ENCODE data around the gene CTR9. TPM values are rescaled to one million over a fixed set of nuclear protein-coding genes. Genes with fewer than 3 reads are reported as not detected.

Gene CTR9
- total RNA-seq, 4 donors from 2014 or later = 20.9 to 28.8 (median 23.7) TPM

DNA sequence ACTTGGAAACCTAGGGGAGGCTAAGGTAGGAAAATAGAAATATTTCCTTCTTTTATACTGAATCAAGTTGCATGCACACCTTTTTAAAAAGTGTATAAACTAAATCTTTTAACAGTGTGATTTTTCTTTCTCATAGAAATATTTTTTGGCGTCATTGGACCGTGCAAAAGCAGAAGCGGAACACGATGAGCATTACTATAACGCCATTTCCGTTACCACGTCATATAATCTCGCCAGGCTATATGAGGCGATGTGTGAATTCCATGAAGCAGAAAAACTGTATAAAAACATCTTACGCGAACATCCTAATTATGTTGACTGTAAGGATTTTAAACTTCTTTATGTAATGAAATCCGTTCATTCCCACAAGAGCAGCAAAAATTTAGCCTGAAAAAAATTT lies 13.4 kb downstream of the CTR9 start:
- DNase-seq (ENCODE audit: low spot score) = no peak
- no peak for ATAC-seq (ENCODE audit: low FRiP score)

GRCh38 chr11:10770626-10771254 lies 19.7 kb downstream of the CTR9 start:
- DNase-seq (ENCODE audit: low spot score) (peak; percentile 37), ATAC-seq (ENCODE audit: low FRiP score) (no peak)
- TF ChIP-seq, protein P1, sequence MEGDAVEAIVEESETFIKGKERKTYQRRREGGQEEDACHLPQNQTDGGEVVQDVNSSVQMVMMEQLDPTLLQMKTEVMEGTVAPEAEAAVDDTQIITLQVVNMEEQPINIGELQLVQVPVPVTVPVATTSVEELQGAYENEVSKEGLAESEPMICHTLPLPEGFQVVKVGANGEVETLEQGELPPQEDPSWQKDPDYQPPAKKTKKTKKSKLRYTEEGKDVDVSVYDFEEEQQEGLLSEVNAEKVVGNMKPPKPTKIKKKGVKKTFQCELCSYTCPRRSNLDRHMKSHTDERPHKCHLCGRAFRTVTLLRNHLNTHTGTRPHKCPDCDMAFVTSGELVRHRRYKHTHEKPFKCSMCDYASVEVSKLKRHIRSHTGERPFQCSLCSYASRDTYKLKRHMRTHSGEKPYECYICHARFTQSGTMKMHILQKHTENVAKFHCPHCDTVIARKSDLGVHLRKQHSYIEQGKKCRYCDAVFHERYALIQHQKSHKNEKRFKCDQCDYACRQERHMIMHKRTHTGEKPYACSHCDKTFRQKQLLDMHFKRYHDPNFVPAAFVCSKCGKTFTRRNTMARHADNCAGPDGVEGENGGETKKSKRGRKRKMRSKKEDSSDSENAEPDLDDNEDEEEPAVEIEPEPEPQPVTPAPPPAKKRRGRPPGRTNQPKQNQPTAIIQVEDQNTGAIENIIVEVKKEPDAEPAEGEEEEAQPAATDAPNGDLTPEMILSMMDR (IDR thresholded peaks at IDR 0.05) = no peak

More for the DNA sequence above, 13.4 kb downstream of the CTR9 start:
- TF ChIP-seq, protein P1 (IDR thresholded peaks at IDR 0.05) = no peak

GRCh38 chr11:10771457-10771856 lies 20.4 kb downstream of the CTR9 start:
- ATAC-seq (ENCODE audit: low FRiP score) = no peak
- no peak for DNase-seq (ENCODE audit: low spot score)
- TF ChIP-seq, protein P1 (IDR thresholded peaks at IDR 0.05) = no peak

DNA sequence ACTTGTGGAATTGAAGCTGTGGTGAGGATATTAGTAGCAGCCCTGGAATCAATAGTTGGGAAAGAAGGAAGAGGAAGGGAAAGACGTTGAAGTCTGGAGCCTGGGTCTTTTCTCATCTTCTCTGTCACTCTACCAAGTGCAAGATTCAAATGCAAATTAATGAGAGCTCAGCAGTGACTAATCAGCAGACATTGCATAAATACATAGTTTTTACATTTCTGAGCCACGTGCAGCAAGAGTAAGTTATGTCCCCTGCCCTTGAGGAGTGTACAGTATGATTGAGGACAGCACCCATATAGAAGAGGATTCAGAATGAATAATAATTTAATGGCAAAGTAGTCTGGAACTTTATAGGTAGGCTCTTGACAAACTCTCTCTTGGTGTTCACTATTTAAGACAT lies 23.8 kb downstream of the CTR9 start:
- TF ChIP-seq, protein P1 (IDR thresholded peaks at IDR 0.05) = no peak
- ATAC-seq (ENCODE audit: low FRiP score) = no peak

DNA sequence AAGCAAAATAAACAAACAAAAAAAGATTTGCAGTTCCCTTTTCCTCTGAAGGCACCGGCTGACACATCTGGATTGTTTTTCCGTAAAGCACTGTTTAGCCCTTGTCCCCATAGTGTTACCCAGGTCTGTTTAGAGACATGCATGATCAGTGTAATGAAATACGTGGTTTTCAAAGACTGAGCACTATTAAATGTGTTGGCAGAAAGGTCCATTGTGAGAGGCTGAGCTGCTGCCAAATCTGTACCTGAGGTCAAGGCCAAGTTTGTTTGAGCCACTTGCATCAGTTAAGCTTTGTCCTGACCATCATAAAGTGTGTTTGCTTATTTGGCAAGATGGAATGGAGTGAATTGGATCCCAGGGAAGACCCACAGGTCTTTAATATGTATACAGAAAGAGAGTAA lies 26.3 kb downstream of the CTR9 start:
- no peak for ATAC-seq (ENCODE audit: low FRiP score)
- no peak for DNase-seq (ENCODE audit: low spot score)
- TF ChIP-seq, protein P1 (IDR thresholded peaks at IDR 0.05) = no peak

More for the DNA sequence above, 23.8 kb downstream of the CTR9 start:
- no peak for DNase-seq (ENCODE audit: low spot score)

DNA sequence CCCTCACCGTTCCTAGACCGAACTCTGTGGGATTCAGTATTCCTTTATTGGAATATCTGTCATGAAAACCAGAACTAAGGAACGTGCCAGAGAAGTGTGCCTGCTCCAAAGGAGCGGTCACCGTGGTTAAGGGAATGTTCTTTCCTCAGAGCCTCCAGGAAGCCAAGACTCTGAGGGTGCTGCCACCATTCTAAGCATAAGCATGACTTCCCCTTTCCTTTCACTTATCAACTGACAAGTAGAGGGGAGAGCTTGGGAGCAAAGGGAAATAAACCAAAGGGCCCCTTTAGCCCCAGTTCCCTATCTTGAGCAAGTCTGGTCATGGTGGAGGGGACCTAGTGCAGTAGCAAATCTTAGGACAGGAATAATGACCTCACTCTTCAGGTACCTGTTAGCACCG lies 26.8 kb downstream of the CTR9 start:
- peak; percentile 46 for ATAC-seq (ENCODE audit: low FRiP score)
- DNase-seq (ENCODE audit: low spot score) = no peak
- TF ChIP-seq, protein P1 (IDR thresholded peaks at IDR 0.05) = no peak

DNA sequence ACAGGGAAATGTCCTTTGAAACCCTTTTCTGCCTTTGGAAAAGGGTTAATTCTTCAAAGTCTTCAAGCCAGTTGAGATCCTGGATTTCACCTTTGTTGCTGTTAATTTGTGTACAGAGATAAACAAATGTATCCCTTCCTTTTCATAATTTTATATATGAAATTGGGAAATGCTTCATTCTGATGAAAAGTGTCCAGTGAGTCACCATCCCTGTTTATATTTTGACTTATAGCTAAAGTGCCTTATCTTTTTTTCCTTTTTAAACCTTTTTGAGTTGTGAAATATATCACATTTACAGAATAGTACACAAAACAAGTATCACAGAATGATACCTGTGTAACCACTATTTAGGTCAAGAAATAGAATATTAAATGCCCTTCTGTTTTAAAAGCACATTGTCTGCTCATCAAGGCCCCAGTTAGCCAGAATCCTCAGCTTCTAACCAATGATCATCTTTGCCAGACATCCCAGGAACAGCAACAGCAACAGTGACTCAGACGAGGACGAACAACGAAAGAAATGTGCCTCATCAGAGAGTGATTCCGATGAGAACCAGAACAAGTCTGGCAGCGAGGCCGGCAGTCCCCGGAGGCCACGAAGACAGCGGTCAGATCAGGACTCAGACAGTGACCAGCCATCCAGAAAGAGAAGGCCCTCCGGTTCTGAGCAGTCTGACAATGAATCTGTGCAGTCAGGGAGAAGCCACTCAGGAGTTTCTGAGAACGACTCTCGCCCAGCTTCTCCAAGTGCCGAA lies 27.3 kb downstream of the CTR9 start:
- DNase-seq (ENCODE audit: low spot score) (no peak), ATAC-seq (ENCODE audit: low FRiP score) (peak; percentile 49)
- TF ChIP-seq, protein P1 (IDR thresholded peaks at IDR 0.05) = no peak

All from omental fat pad (tissue), 4 donors.